ENCODE data around the gene TRAM2. TPM values are rescaled to one million over a fixed set of nuclear protein-coding genes. Genes with fewer than 3 reads are reported as not detected.
A peak's percentile ranks its signal among the peaks of the same experiment; 100 is the strongest.

Gene TRAM2
- total and polyA plus RNA-seq, 8 donors: 22.1 to 38.4 (median 27.4) TPM

GRCh38 chr6:52588087-52588709, 11.3 kb upstream of the TRAM2 start:
- intact Hi-C loops (cut with DNase I): no loop called here
- H3K4me3 ChIP-seq: no peak overlapping the region
- H3K27me3 ChIP-seq: no peaks in the 10 kb centered on the region
- TF ChIP-seq CTCF (IDR thresholded peaks at IDR 0.05): no peak
- peaks cover 0 to 8% of the 10 kb centered on the region in 2 donors for H3K4me1 ChIP-seq
- DNase-seq (no peak), ATAC-seq (peak; percentile 20)
- no peak overlapping the region for H3K27ac ChIP-seq
- H3K9me3 ChIP-seq: no peaks in the 10 kb centered on the region
- no peaks in the 10 kb centered on the region for H3K36me3 ChIP-seq

GRCh38 chr6:52587001-52587400, 10.1 kb upstream of the TRAM2 start:
- peaks cover 0 to 5% of the 10 kb centered on the region in 2 donors for H3K36me3 ChIP-seq
- H3K27me3 ChIP-seq: no peaks in the 10 kb centered on the region
- H3K27ac ChIP-seq: no peak overlapping the region
- TF ChIP-seq CTCF (IDR thresholded peaks at IDR 0.05): no peak
- peaks cover 0 to 8% of the 10 kb centered on the region in 2 donors for H3K4me1 ChIP-seq
- DNase-seq (no peak), ATAC-seq (no peak)
- no peaks in the 10 kb centered on the region for H3K9me3 ChIP-seq
- intact Hi-C loops (cut with DNase I): no loop called here
- H3K4me3 ChIP-seq: no peak overlapping the region

GRCh38 chr6:52584203-52584602, 7.3 kb upstream of the TRAM2 start:
- Histone ChIP-seq H3K36me3 (peaks cover 0 to 5% of the 10 kb centered on the region in 2 donors), H3K4me3 (no peak overlapping the region), H3K4me1 (peaks cover 0 to 8% of the 10 kb centered on the region in 2 donors), H3K27me3 (no peaks in the 10 kb centered on the region), H3K9me3 (no peaks in the 10 kb centered on the region), H3K27ac (no peak overlapping the region)
- no peak for TF ChIP-seq CTCF (IDR thresholded peaks at IDR 0.05)
- intact Hi-C loops (cut with DNase I): no loop called here
- ATAC-seq (no peak), DNase-seq (no peak)

- H3K27ac ChIP-seq: no peak overlapping the region
- peaks cover 0 to 4% of the 10 kb centered on the region in 2 donors for H3K4me1 ChIP-seq
- intact Hi-C loops (cut with DNase I): no loop called here
- no peaks in the 10 kb centered on the region for H3K9me3 ChIP-seq
- no peak for DNase-seq
- ATAC-seq: no peak
- H3K36me3 ChIP-seq: peaks cover 0 to 5% of the 10 kb centered on the region in 2 donors
- H3K4me3 ChIP-seq: no peak overlapping the region
- no peak for TF ChIP-seq CTCF (IDR thresholded peaks at IDR 0.05)
- H3K27me3 ChIP-seq: no peaks in the 10 kb centered on the region
Observed at GRCh38 chr6:52582996-52583395, 6.1 kb upstream of the TRAM2 start.

GRCh38 chr6:52582446-52582845, 5.6 kb upstream of the TRAM2 start:
- H3K27me3 ChIP-seq: no peaks in the 10 kb centered on the region
- no peak for DNase-seq
- peaks cover 0 to 5% of the 10 kb centered on the region in 2 donors for H3K36me3 ChIP-seq
- H3K4me3 ChIP-seq: no peak overlapping the region
- TF ChIP-seq CTCF (IDR thresholded peaks at IDR 0.05): no peak
- no peak for ATAC-seq
- intact Hi-C loops (cut with DNase I): no loop called here
- H3K27ac ChIP-seq: no peak overlapping the region
- H3K4me1 ChIP-seq: peaks cover 0 to 9% of the 10 kb centered on the region in 2 donors
- no peaks in the 10 kb centered on the region for H3K9me3 ChIP-seq

Measured in left lung (tissue), 10 donors.